Glomerular endothelial cell (primary cell): ENCODE data around the gene RINT1. TPM values are rescaled to one million over a fixed set of nuclear protein-coding genes. Genes with fewer than 3 reads are reported as not detected.
"Not testable (repeated sequence)": the region's sequence is repeated elsewhere in the genome, so short reads cannot be mapped to it uniquely, and the experiment has no call there.

Source experiments
- DNase-seq: peaks from one replicate; pipeline ENCODE4 v3.0.0-alpha.2; 2011; ENCODE audit warnings: low read depth, low spot score; ENCODE audit errors: extremely low read depth
- total RNA-seq: library from RNA; depleted of rRNA; stranded (reverse); fragments of >200 nt; gene quantifications from 2 replicates; pipeline ENCODE4 v1.2.3, GENCODE V29; 2015

Gene RINT1
- total RNA-seq, 1 donor from 2014 or later = 16.6 TPM

- no peak for DNase-seq
Measured at GRCh38 chr7:105596866-105597265, 64.9 kb downstream of the RINT1 start.

- DNase-seq = not testable (repeated sequence)
Measured at GRCh38 chr7:105599080-105599479, 67.1 kb downstream of the RINT1 start.

- DNase-seq = no peak
Measured at GRCh38 chr7:105599551-105599950, 67.5 kb downstream of the RINT1 start.

GRCh38 chr7:105600720-105601550 lies 68.9 kb downstream of the RINT1 start:
- DNase-seq = no peak

GRCh38 chr7:105602325-105603305 lies 70.6 kb downstream of the RINT1 start:
- no peak for DNase-seq

GRCh38 chr7:105610165-105610930 lies 78.3 kb downstream of the RINT1 start:
- no peak for DNase-seq

- no peak for DNase-seq
Measured at GRCh38 chr7:105611856-105612775, 80.1 kb downstream of the RINT1 start.

- no peak for DNase-seq
Measured at GRCh38 chr7:105612806-105613205, 80.8 kb downstream of the RINT1 start.

- DNase-seq = no peak
Measured at GRCh38 chr7:105613611-105614330, 81.8 kb downstream of the RINT1 start.

- DNase-seq = no peak
Measured at GRCh38 chr7:105614341-105614840, 82.4 kb downstream of the RINT1 start.

Other genes starting within 250 kb of the RINT1 start
- 44.4 and 59.6 TPM in 2 replicates for gene SRPK2, start 143.3 kb upstream of the RINT1 start, total RNA-seq
- 17.1 and 23.0 TPM in 2 replicates for gene PUS7, start 9.9 kb upstream of the RINT1 start, total RNA-seq
- gene EFCAB10, start 49.3 kb downstream of the RINT1 start, total RNA-seq = not detected in 2 replicates